GM10248 (cell line): ENCODE data around the gene GBF1.
"Not testable (repeated sequence)": the region's sequence is repeated elsewhere in the genome, so short reads cannot be mapped to it uniquely, and the experiment has no call there.

Experiments
- CTCF ChIA-PET: fragments of 300-600 bp; sonication (Branson Sonifier 250); formaldehyde crosslinking; extraction: SDS; loops from one replicate; lab custom pipeline; 2021; ENCODE audit warnings: antibody characterized with exemption; lab: Yijun Ruan, JAX
- POLR2A ChIA-PET: fragments of 350-650 bp; sonication (Branson Sonifier 250); formaldehyde crosslinking; extraction: SDS; loops from one replicate; lab custom pipeline; 2020; ENCODE audit warnings: antibody characterized with exemption; lab: Yijun Ruan, JAX
- DNase-seq: peaks from one replicate; pipeline ENCODE4 v3.0.0; 2012; ENCODE audit errors: extremely low spot score
- CTCF ChIP-seq: IDR thresholded peaks from 2 replicates; pipeline ENCODE4 v1.5.1; 2012; ENCODE audit warnings: mild to moderate bottlenecking, low read depth; ENCODE audit errors: extremely low read depth, missing control alignments, control extremely low read depth

The GBF1 gene

GRCh38 chr10:102243309-102243708, 2.0 kb upstream of the GBF1 start:
- POLR2A ChIA-PET, result no interaction called here
- CTCF ChIA-PET, result interaction anchor here (1.2 to 2.8 kb wide), 2 partner anchors 13 to 156 kb away, joined by 6 to 10 read pairs; no protein-coding TSS in a partner anchor
- no peak for TF ChIP-seq CTCF
- DNase-seq, result no peak

- POLR2A ChIA-PET, result interaction anchor here (0.5 to 1.3 kb wide), 6 partner anchors 68 to 150 kb away, joined by 3 to 6 read pairs (median 4); partner anchors contain the start of gene NFKB2
- DNase-seq, result no peak
Measured at GRCh38 chr10:102245932-102246251, 560 bp downstream of the GBF1 start.

GRCh38 chr10:102246261-102246660, 929 bp downstream of the GBF1 start:
- TF ChIP-seq CTCF, result no peak
- ChIA-PET POLR2A (interaction anchor here (1.3 kb wide), 1 partner anchor 148 kb away, joined by 6 read pairs; no protein-coding TSS in a partner anchor), CTCF (interaction anchor here (1.0 to 1.9 kb wide), 5 partner anchors 9 to 105 kb away, joined by 3 to 6 read pairs (median 4); no protein-coding TSS in a partner anchor)
- DNase-seq, result no peak

More at GRCh38 chr10:102245932-102246251, 560 bp downstream of the GBF1 start:
- CTCF ChIA-PET, result interaction anchor here (0.8 to 2.8 kb wide), 12 partner anchors 8 to 153 kb away, joined by 3 to 28 read pairs (median 4); no protein-coding TSS in a partner anchor
- no peak for TF ChIP-seq CTCF

- ChIA-PET POLR2A (interaction anchor here (0.5 to 0.7 kb wide), 2 partner anchors 93 to 339 kb away, joined by 3 to 4 read pairs; no protein-coding TSS in a partner anchor), CTCF (interaction anchor here (1.2 to 3.9 kb wide), 8 partner anchors 9 to 104 kb away, joined by 3 to 45 read pairs (median 6); no protein-coding TSS in a partner anchor)
- no peak for TF ChIP-seq CTCF
- DNase-seq, result no peak
Measured at GRCh38 chr10:102247734-102248133, 2.4 kb downstream of the GBF1 start.

GRCh38 chr10:102252508-102252907, 7.2 kb downstream of the GBF1 start:
- ChIA-PET POLR2A (interaction anchor here (0.7 kb wide), 1 partner anchor 167 kb away, joined by 6 read pairs; no protein-coding TSS in a partner anchor), CTCF (interaction anchor here (0.8 to 4.3 kb wide), 7 partner anchors 10 to 141 kb away, joined by 3 to 27 read pairs (median 3); no protein-coding TSS in a partner anchor)
- not testable (repeated sequence) for DNase-seq

- ChIA-PET POLR2A (no interaction called here), CTCF (interaction anchor here (1.1 to 4.3 kb wide), 4 partner anchors 9 to 97 kb away, joined by 3 to 27 read pairs (median 4); partner anchors contain the start of gene GBF1)
- no peak for TF ChIP-seq CTCF
- no peak for DNase-seq
Measured at GRCh38 chr10:102254426-102254825, 9.1 kb downstream of the GBF1 start.

GRCh38 chr10:102255404-102255803, 10.1 kb downstream of the GBF1 start:
- ChIA-PET POLR2A (no interaction called here), CTCF (interaction anchor here (4.3 kb wide), 1 partner anchor 24 kb away, joined by 27 read pairs; no protein-coding TSS in a partner anchor)
- no peak for TF ChIP-seq CTCF
- no peak for DNase-seq
